ENCODE data around the gene TMEM229B.

Gene TMEM229B

GRCh38 chr14:67485501-67486095 is 2.9 kb downstream of the TMEM229B start:
- DNase-seq = no peak

GRCh38 chr14:67483579-67484285 is 4.8 kb downstream of the TMEM229B start:
- DNase-seq = no peak

- DNase-seq = no peak
Observed at GRCh38 chr14:67482231-67483164, 6.0 kb downstream of the TMEM229B start.

- no peak for DNase-seq
Observed at GRCh38 chr14:67480011-67480410, 8.5 kb downstream of the TMEM229B start.

GRCh38 chr14:67478800-67479084 is 9.8 kb downstream of the TMEM229B start:
- no peak for DNase-seq

GRCh38 chr14:67477926-67478799 is 10.4 kb downstream of the TMEM229B start:
- DNase-seq = no peak

- DNase-seq = no peak
Observed at GRCh38 chr14:67474366-67474765, 14.2 kb downstream of the TMEM229B start.

- DNase-seq = no peak
Observed at GRCh38 chr14:67473290-67474082, 15.0 kb downstream of the TMEM229B start.

GRCh38 chr14:67472726-67473125 is 15.8 kb downstream of the TMEM229B start:
- DNase-seq = no peak

- no peak for DNase-seq
Observed at GRCh38 chr14:67469954-67470353, 18.6 kb downstream of the TMEM229B start.

GRCh38 chr14:67468378-67468730 is 20.2 kb downstream of the TMEM229B start:
- no peak for DNase-seq

GRCh38 chr14:67467134-67467533 is 21.4 kb downstream of the TMEM229B start:
- DNase-seq = no peak

GRCh38 chr14:67464879-67465278 is 23.6 kb downstream of the TMEM229B start:
- no peak for DNase-seq

GRCh38 chr14:67464377-67464776 is 24.1 kb downstream of the TMEM229B start:
- peak; percentile 10 for DNase-seq

GRCh38 chr14:67463900-67464299 is 24.6 kb downstream of the TMEM229B start:
- no peak for DNase-seq

GRCh38 chr14:67461996-67462395 is 26.5 kb downstream of the TMEM229B start:
- DNase-seq = no peak

GRCh38 chr14:67461341-67461985 is 27.1 kb downstream of the TMEM229B start:
- DNase-seq = no peak

GRCh38 chr14:67459336-67459735 is 29.2 kb downstream of the TMEM229B start:
- no peak for DNase-seq

- no peak for DNase-seq
Observed at GRCh38 chr14:67457782-67458181, 30.7 kb downstream of the TMEM229B start.

- DNase-seq = no peak
Observed at GRCh38 chr14:67456732-67457131, 31.8 kb downstream of the TMEM229B start.

GRCh38 chr14:67453575-67454300 is 34.8 kb downstream of the TMEM229B start:
- DNase-seq = no peak
